HCT116 (cell line): Measurements from ENCODE around the gene CCDC174. TPM values are rescaled to one million over a fixed set of nuclear protein-coding genes. Genes with fewer than 3 reads are reported as not detected.

ENCODE experiments used
- ATAC-seq: fragments of 200-7000 bp; cut with Tn5 transposase; 2 replicates; pipeline ENCODE4 v1.9.1; 2020; ENCODE audit warnings: mild to moderate bottlenecking, moderate library complexity
- BruUV-seq: library from RNA; stranded (reverse); fragments of 400-500 nt; replicated peaks from 2 replicates; lab custom pipeline; 2021; lab: Mats Ljungman, UMichigan
- CTCF ChIA-PET: fragments of 300-600 bp; sonication (Branson Sonifier 250); formaldehyde crosslinking; loops from one replicate; lab custom pipeline; 2021; ENCODE audit warnings: antibody characterized with exemption; lab: Charles Lee
- POLR2A ChIA-PET: fragments of 300-600, 350-600 bp; sonication (Branson Sonifier 250); formaldehyde crosslinking; loops from one replicate; lab custom pipeline; 2021; ENCODE audit warnings: antibody characterized with exemption; lab: Charles Lee
- RAD21 ChIA-PET, 2 experiments: fragments of 300-600 bp; sonication (Branson Sonifier 250); formaldehyde crosslinking; loops; one replicate each; lab custom pipeline; 2023; ENCODE audit warnings: low total read pairs in 2 of 2; ENCODE audit not compliant: uncharacterized antibody in 2 of 2, unreplicated experiment in 2 of 2, low non-redundant PET in 1 of 2; lab: Charles Lee
- DNase-seq: peaks from one replicate; pipeline ENCODE4 v3.0.0-alpha.2; 2010; ENCODE audit warnings: low read depth, low spot score
- H2AFZ ChIP-seq: fragments of 200-600 bp; shearing (Covaris generic), sonication (generic); 2 replicates; pipeline ENCODE4 v1.6.1; 2017; ENCODE audit warnings: low read depth, mixed run types, mixed read lengths, antibody characterized with exemption, low read length; ENCODE audit not compliant: poor library complexity, severe bottlenecking
- H3K27ac ChIP-seq: 2 replicates; pipeline ENCODE4 v1.5.1; 2012; ENCODE audit warnings: low read depth, low read length
- H3K27me3 ChIP-seq: fragments of 200-600 bp; sonication (generic); 2 replicates; pipeline ENCODE4 v1.6.1; 2016; ENCODE audit warnings: mixed run types, low read length, mixed read lengths; ENCODE audit not compliant: insufficient read depth
- H3K36me3 ChIP-seq, 2 experiments: fragments of 200-500 bp in 1 of 2; fragments of 200-600 bp in 1 of 2; sonication (Bioruptor generic) in 1 of 2; sonication (generic) in 1 of 2; 2 replicates each; pipeline versions ENCODE4 v1.5.1 to v1.6.1; 2014 to 2016; ENCODE audit warnings: low read length in 2 of 2, inconsistent platforms in 1 of 2, mixed read lengths in 1 of 2, mixed run types in 1 of 2; ENCODE audit not compliant: insufficient read depth in 2 of 2, control insufficient read depth in 1 of 2
- H3K4me1 ChIP-seq, 2 experiments: fragments of 200-600 bp in 1 of 2; sonication (generic) in 1 of 2; 2 replicates each; pipeline versions ENCODE4 v1.5.1 to v1.6.1; 2012 to 2017; ENCODE audit warnings: low read length in 2 of 2, inconsistent platforms in 1 of 2, mild to moderate bottlenecking in 1 of 2, mixed read lengths in 1 of 2, mixed run types in 1 of 2, moderate library complexity in 1 of 2; ENCODE audit not compliant: insufficient read depth in 2 of 2, control insufficient read depth in 1 of 2
- H3K4me2 ChIP-seq: fragments of 200-600 bp; sonication (generic); 2 replicates; pipeline ENCODE4 v1.6.1; 2017; ENCODE audit warnings: mixed run types, low read length, mixed read lengths
- H3K4me3 ChIP-seq, 2 experiments: fragments of 200-600 bp in 1 of 2; sonication (generic) in 1 of 2; replicated peaks in 1 of 2; 2 replicates each; pipeline ENCODE4 v1.5.1; 2011 to 2016; ENCODE audit warnings: low read length in 2 of 2, control low read depth in 1 of 2, low read depth in 1 of 2, mild to moderate bottlenecking in 1 of 2, mixed read lengths in 1 of 2, mixed run types in 1 of 2
- H3K79me2 ChIP-seq: fragments of 200-600 bp; sonication (generic); 2 replicates; pipeline ENCODE4 v1.6.1; 2017; ENCODE audit warnings: mild to moderate bottlenecking, mixed run types, low read length, moderate library complexity, mixed read lengths; ENCODE audit not compliant: insufficient read depth
- H3K9ac ChIP-seq: fragments of 200-600 bp; sonication (generic); 2 replicates; pipeline ENCODE4 v1.6.1; 2016; ENCODE audit warnings: low read length, mixed read lengths
- H3K9me2 ChIP-seq: fragments of 200-600 bp; sonication (generic), shearing (Covaris generic); 2 replicates; pipeline ENCODE4 v1.6.1; 2017; ENCODE audit warnings: mixed run types, mild to moderate bottlenecking, moderate library complexity; ENCODE audit not compliant: insufficient read depth
- H3K9me3 ChIP-seq, 2 experiments: fragments of 200-500 bp in 1 of 2; fragments of 200-600 bp in 1 of 2; sonication (Bioruptor generic) in 1 of 2; sonication (generic) in 1 of 2; 2 replicates each; pipeline ENCODE4 v1.6.1; 2014 to 2017; ENCODE audit warnings: low read length in 2 of 2, mixed read lengths in 2 of 2, inconsistent platforms in 1 of 2, low read depth in 1 of 2, mild to moderate bottlenecking in 1 of 2, mixed run types in 1 of 2, moderate library complexity in 1 of 2; ENCODE audit not compliant: control insufficient read depth in 1 of 2, insufficient read depth in 1 of 2
- H4K20me1 ChIP-seq: fragments of 200-600 bp; sonication (generic), shearing (Covaris generic); 2 replicates; pipeline ENCODE4 v1.6.1; 2017; ENCODE audit warnings: mixed run types, mild to moderate bottlenecking, moderate library complexity; ENCODE audit not compliant: insufficient read depth
- CBX3 ChIP-seq: IDR thresholded peaks from 2 replicates; pipeline ENCODE4 v1.6.1; 2012; ENCODE audit warnings: low read depth
- EGR1 ChIP-seq: IDR thresholded peaks from 2 replicates; pipeline ENCODE4 v1.6.1; 2012; ENCODE audit warnings: low read depth
- ELF1 ChIP-seq: IDR thresholded peaks from 2 replicates; pipeline ENCODE4 v1.6.1; 2012; ENCODE audit warnings: low read depth, borderline replicate concordance
- EZH2phosphoT487 ChIP-seq: fragments of 200-600 bp; IDR thresholded peaks from 2 replicates; pipeline ENCODE4 v1.6.1; 2018; ENCODE audit warnings: antibody characterized with exemption, borderline replicate concordance
- JUND ChIP-seq: IDR thresholded peaks from 2 replicates; pipeline ENCODE4 v1.6.1; 2012
- POLR2A ChIP-seq: IDR thresholded peaks from 2 replicates; pipeline ENCODE4 v1.7.0; 2011; ENCODE audit warnings: borderline replicate concordance; ENCODE audit not compliant: insufficient read depth, insufficient read length; ENCODE audit errors: extremely low read depth
- SP1 ChIP-seq: IDR thresholded peaks from 2 replicates; pipeline ENCODE4 v1.6.1; 2012; ENCODE audit warnings: low read depth
- TCF7L2 ChIP-seq: IDR thresholded peaks from 2 replicates; pipeline ENCODE4 v1.7.0; 2011; ENCODE audit warnings: borderline replicate concordance, inconsistent platforms; ENCODE audit not compliant: insufficient read depth, insufficient read length; ENCODE audit errors: extremely low read depth
- YY1 ChIP-seq: IDR thresholded peaks from 2 replicates; pipeline ENCODE4 v1.6.1; 2011; ENCODE audit warnings: low read length, low read depth, moderate library complexity, mild to moderate bottlenecking; ENCODE audit not compliant: insufficient replicate concordance; ENCODE audit errors: extremely low read depth
- intact Hi-C: fragments of 100-400 bp; cut with micrococcal nuclease; formaldehyde crosslinking; loops from 2 replicates; pipeline ENCODE4 v1.10.0; 2022
- total RNA-seq: library from RNA; stranded (reverse); gene quantifications from one replicate; pipeline ENCODE4 v1.2.1, GENCODE V29; 2021; ENCODE audit not compliant: unreplicated experiment
- TF ChIP-seq, protein P1 (sequence below): IDR thresholded peaks from 2 replicates; pipeline ENCODE4 v1.6.1; 2012
- TF ChIP-seq, protein P2 (sequence below): IDR thresholded peaks from 2 replicates; pipeline ENCODE4 v1.6.1; 2012; ENCODE audit warnings: low read depth
- TF ChIP-seq, protein P3 (sequence below): IDR thresholded peaks from 2 replicates; pipeline ENCODE4 v1.6.1; 2011; ENCODE audit warnings: mild to moderate bottlenecking, low read length, moderate library complexity; ENCODE audit not compliant: insufficient replicate concordance; ENCODE audit errors: extremely low read depth
- TF ChIP-seq, protein P4 (sequence below): IDR thresholded peaks from 2 replicates; pipeline ENCODE4 v1.6.1; 2012

Gene CCDC174
- total RNA-seq, 1 experiment from 2014 or later: 15.6 TPM

DNA sequence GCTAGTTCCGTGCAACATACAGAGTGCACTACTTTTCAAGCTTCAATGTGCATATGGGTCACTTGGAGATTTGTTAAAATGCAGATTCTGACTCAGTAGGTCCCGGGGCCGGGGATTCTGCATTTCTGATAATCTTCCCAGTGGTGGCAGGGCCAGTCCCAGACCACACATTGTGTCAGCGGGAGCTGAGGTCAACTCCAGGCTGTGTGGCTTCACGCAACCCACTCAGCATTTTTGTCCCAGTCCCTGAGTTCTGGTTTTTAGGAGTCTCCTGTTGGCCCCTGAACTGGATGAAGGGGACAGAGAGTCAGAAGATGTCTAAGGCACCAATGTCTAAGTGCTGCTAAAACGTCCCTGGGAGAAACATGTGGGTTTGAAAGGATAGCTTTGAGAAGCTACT, 26.1 kb upstream of the CCDC174 start:
- Histone ChIP-seq H3K79me2 (no peaks in the 10 kb centered on the region), H3K27me3 (no peaks in the 10 kb centered on the region), H3K9ac (no peak overlapping the region), H3K36me3 (no peaks in the 10 kb centered on the region), H2AFZ (no peak overlapping the region), H4K20me1 (no peaks in the 10 kb centered on the region), H3K4me3 (no peak overlapping the region), H3K4me1 (peaks cover 0 to 3% of the 10 kb centered on the region in 2 experiments; a peak in 1 of 4 replicates), H3K4me2 (no peak overlapping the region), H3K9me2 (no peaks in the 10 kb centered on the region), H3K9me3 (no peaks in the 10 kb centered on the region), H3K27ac (no peak overlapping the region)
- ChIA-PET CTCF (no interaction called here), RAD21 (no interaction called here), POLR2A (no interaction called here)
- BruUV-seq: no TSS peak
- no peak for DNase-seq
- no peak for TF ChIP-seq EZH2phosphoT487
- TF ChIP-seq POLR2A: no peak
- TF ChIP-seq CBX3: no peak
- TF ChIP-seq YY1: no peak
- TF ChIP-seq, protein P1, sequence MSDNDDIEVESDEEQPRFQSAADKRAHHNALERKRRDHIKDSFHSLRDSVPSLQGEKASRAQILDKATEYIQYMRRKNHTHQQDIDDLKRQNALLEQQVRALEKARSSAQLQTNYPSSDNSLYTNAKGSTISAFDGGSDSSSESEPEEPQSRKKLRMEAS: no peak
- intact Hi-C loops: no loop called here
- ATAC-seq: no peak

DNA sequence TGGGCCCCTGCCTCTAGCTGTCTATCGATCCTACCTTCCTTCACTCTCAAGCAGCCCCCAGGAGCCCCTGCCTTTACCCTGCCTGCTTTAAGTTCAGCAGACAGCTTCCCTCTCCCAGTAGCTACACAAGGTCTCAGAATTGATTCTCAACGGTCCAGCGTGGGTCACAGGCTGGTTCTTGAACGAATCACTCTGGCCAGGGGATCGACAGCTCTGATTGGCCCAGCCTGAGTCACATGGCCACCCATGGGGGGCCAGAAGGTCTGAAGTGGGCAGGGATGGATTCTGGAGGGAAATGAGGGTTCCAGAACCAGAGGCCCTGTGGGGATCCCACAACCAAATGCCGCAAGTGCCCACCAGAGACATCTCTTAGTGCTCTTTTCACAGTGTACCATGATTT, 23.7 kb upstream of the CCDC174 start:
- Histone ChIP-seq H3K9me2 (no peaks in the 10 kb centered on the region), H3K27me3 (no peaks in the 10 kb centered on the region), H2AFZ (no peak overlapping the region), H3K9ac (no peak overlapping the region), H3K4me3 (no peak overlapping the region), H3K4me2 (no peak overlapping the region), H3K79me2 (no peaks in the 10 kb centered on the region), H4K20me1 (no peaks in the 10 kb centered on the region), H3K9me3 (no peaks in the 10 kb centered on the region), H3K27ac (no peak overlapping the region), H3K36me3 (no peaks in the 10 kb centered on the region), H3K4me1 (peaks cover 0 to 3% of the 10 kb centered on the region in 2 experiments; a peak in 1 of 4 replicates)
- intact Hi-C loops: no loop called here
- ATAC-seq (peak; percentile 50), DNase-seq (no peak)
- no TSS peak for BruUV-seq
- ChIA-PET POLR2A (no interaction called here), CTCF (no interaction called here), RAD21 (no interaction called here)
- TF ChIP-seq, protein P1: no peak
- TF ChIP-seq ELF1 (no peak), TCF7L2 (no peak), EGR1 (no peak), SP1 (no peak), JUND (no peak)
- TF ChIP-seq, protein P2, sequence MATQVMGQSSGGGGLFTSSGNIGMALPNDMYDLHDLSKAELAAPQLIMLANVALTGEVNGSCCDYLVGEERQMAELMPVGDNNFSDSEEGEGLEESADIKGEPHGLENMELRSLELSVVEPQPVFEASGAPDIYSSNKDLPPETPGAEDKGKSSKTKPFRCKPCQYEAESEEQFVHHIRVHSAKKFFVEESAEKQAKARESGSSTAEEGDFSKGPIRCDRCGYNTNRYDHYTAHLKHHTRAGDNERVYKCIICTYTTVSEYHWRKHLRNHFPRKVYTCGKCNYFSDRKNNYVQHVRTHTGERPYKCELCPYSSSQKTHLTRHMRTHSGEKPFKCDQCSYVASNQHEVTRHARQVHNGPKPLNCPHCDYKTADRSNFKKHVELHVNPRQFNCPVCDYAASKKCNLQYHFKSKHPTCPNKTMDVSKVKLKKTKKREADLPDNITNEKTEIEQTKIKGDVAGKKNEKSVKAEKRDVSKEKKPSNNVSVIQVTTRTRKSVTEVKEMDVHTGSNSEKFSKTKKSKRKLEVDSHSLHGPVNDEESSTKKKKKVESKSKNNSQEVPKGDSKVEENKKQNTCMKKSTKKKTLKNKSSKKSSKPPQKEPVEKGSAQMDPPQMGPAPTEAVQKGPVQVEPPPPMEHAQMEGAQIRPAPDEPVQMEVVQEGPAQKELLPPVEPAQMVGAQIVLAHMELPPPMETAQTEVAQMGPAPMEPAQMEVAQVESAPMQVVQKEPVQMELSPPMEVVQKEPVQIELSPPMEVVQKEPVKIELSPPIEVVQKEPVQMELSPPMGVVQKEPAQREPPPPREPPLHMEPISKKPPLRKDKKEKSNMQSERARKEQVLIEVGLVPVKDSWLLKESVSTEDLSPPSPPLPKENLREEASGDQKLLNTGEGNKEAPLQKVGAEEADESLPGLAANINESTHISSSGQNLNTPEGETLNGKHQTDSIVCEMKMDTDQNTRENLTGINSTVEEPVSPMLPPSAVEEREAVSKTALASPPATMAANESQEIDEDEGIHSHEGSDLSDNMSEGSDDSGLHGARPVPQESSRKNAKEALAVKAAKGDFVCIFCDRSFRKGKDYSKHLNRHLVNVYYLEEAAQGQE: no peak
- TF ChIP-seq, protein P3, sequence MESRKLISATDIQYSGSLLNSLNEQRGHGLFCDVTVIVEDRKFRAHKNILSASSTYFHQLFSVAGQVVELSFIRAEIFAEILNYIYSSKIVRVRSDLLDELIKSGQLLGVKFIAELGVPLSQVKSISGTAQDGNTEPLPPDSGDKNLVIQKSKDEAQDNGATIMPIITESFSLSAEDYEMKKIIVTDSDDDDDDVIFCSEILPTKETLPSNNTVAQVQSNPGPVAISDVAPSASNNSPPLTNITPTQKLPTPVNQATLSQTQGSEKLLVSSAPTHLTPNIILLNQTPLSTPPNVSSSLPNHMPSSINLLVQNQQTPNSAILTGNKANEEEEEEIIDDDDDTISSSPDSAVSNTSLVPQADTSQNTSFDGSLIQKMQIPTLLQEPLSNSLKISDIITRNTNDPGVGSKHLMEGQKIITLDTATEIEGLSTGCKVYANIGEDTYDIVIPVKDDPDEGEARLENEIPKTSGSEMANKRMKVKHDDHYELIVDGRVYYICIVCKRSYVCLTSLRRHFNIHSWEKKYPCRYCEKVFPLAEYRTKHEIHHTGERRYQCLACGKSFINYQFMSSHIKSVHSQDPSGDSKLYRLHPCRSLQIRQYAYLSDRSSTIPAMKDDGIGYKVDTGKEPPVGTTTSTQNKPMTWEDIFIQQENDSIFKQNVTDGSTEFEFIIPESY: no peak
- TF ChIP-seq, protein P4, sequence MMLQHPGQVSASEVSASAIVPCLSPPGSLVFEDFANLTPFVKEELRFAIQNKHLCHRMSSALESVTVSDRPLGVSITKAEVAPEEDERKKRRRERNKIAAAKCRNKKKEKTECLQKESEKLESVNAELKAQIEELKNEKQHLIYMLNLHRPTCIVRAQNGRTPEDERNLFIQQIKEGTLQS: no peak
